GM12878 (cell line): Measurements from ENCODE around the gene B3GNT3. TPM values are rescaled to one million over a fixed set of nuclear protein-coding genes. Genes with fewer than 3 reads are reported as not detected.

Experiments used
- BACH1 ChIP-seq: fragments of 450-650 bp; IDR thresholded peaks from 2 replicates; pipeline ENCODE4 v1.6.1; 2017; ENCODE audit warnings: mild to moderate bottlenecking, borderline replicate concordance
- BCL11A ChIP-seq: IDR thresholded peaks from 2 replicates; pipeline ENCODE4 v1.6.1; 2011; ENCODE audit warnings: low read depth, low read length
- CEBPZ ChIP-seq: fragments of 150-350 bp; IDR thresholded peaks from 2 replicates; pipeline ENCODE4 v1.6.1; 2016; ENCODE audit warnings: low read depth, low read length
- E2F4 ChIP-seq: IDR thresholded peaks from 2 replicates; pipeline ENCODE4 v1.6.1; 2012; ENCODE audit warnings: low read depth, low read length, improper control_type of control experiment
- JUNB ChIP-seq: IDR thresholded peaks from 2 replicates; pipeline ENCODE4 v1.6.1; 2016; ENCODE audit warnings: antibody characterized with exemption, mild to moderate bottlenecking
- KDM1A ChIP-seq: fragments of 200-600 bp; sonication (generic); IDR thresholded peaks from 2 replicates; pipeline ENCODE4 v1.6.1; 2016; ENCODE audit warnings: borderline replicate concordance
- KLF5 ChIP-seq: fragments of 450-650 bp; IDR thresholded peaks from 2 replicates; pipeline ENCODE4 v1.6.1; 2014; ENCODE audit warnings: mild to moderate bottlenecking; ENCODE audit not compliant: partially characterized antibody
- MEF2B ChIP-seq: fragments of 450-650 bp; IDR thresholded peaks from 2 replicates; pipeline ENCODE4 v1.6.1; 2018; ENCODE audit warnings: mild to moderate bottlenecking, moderate library complexity; ENCODE audit not compliant: partially characterized antibody, poor library complexity, severe bottlenecking
- NBN ChIP-seq: fragments of 450-650 bp; IDR thresholded peaks from 2 replicates; pipeline ENCODE4 v1.6.1; 2016
- NFXL1 ChIP-seq: fragments of 450-650 bp; IDR thresholded peaks from 2 replicates; pipeline ENCODE4 v1.6.1; 2017; ENCODE audit warnings: antibody characterized with exemption, mild to moderate bottlenecking, borderline replicate concordance
- NFYA ChIP-seq: IDR thresholded peaks from 2 replicates; pipeline ENCODE4 v1.6.1; 2011; ENCODE audit warnings: low read depth, mild to moderate bottlenecking, low read length, improper control_type of control experiment, borderline replicate concordance
- NKRF ChIP-seq: fragments of 450-650 bp; conservative IDR thresholded peaks from 2 replicates; pipeline ENCODE4 v1.6.1; 2017; ENCODE audit warnings: mild to moderate bottlenecking, moderate library complexity
- NR2F1 ChIP-seq: fragments of 450-650 bp; conservative IDR thresholded peaks from 2 replicates; pipeline ENCODE4 v1.6.1; 2017; ENCODE audit warnings: mild to moderate bottlenecking
- PAX5 ChIP-seq: IDR thresholded peaks from 2 replicates; pipeline ENCODE4 v1.6.1; 2011; ENCODE audit warnings: low read depth, low read length, borderline replicate concordance
- PAX8 ChIP-seq: fragments of 450-650 bp; IDR thresholded peaks from 2 replicates; pipeline ENCODE4 v1.6.1; 2017; ENCODE audit warnings: mild to moderate bottlenecking, moderate library complexity
- PML ChIP-seq: IDR thresholded peaks from 2 replicates; pipeline ENCODE4 v1.6.1; 2012; ENCODE audit warnings: low read length, inconsistent platforms
- POLR2A ChIP-seq: IDR thresholded peaks from 2 replicates; pipeline ENCODE4 v1.6.1; 2011; ENCODE audit warnings: low read depth, mild to moderate bottlenecking, low read length
- PRDM15 ChIP-seq: fragments of 450-650 bp; formaldehyde crosslinking; IDR thresholded peaks from 2 replicates; pipeline ENCODE4 v1.4.0; 2020; ENCODE audit warnings: mild to moderate bottlenecking, moderate library complexity
- RUNX3 ChIP-seq: IDR thresholded peaks from 2 replicates; pipeline ENCODE4 v1.6.1; 2012; ENCODE audit warnings: low read length, inconsistent platforms
- SIN3A ChIP-seq: IDR thresholded peaks from 2 replicates; pipeline ENCODE4 v1.6.1; 2012; ENCODE audit warnings: low read depth, low read length, improper control_type of control experiment
- SMC3 ChIP-seq: IDR thresholded peaks from 2 replicates; pipeline ENCODE4 v1.6.1; 2011; ENCODE audit warnings: low read length, improper control_type of control experiment, borderline replicate concordance
- ZNF274 ChIP-seq: IDR thresholded peaks from one replicate; pipeline ENCODE4 v1.8.0; 2011; ENCODE audit not compliant: insufficient read length, insufficient read depth
- polyA plus RNA-seq, 11 experiments: library from polyadenylated mRNA; depleted of rRNA in 4 of 11; unstranded in 6 of 11; stranded (reverse) in 5 of 11; fragments of >200 nt; fragmentation: Nextera tagmentation in 4 of 11; fragmentation: Illumina TruSeq in 1 of 11; extraction: Ambion mirVana in 4 of 11; extraction: Trizol in 1 of 11; gene quantifications; 1 replicate in 1 of 11; 2 replicates in 10 of 11; pipeline versions ENCODE4 v1.2.1 to v1.2.3, GENCODE V29; 2011 to 2016; ENCODE audit warnings: inconsistent platforms in 2 of 11, missing spikeins in 2 of 11, low read depth in 1 of 11
- total RNA-seq, 4 experiments: library from RNA; depleted of rRNA in 3 of 4; stranded (reverse); fragments of >200 nt in 3 of 4; fragmentation: Illumina TruSeq in 1 of 4; extraction: Trizol in 1 of 4; gene quantifications; 2 replicates each; pipeline versions ENCODE4 v1.2.1 to v1.2.3, GENCODE V29; 2013 to 2021

The B3GNT3 gene
- total and polyA plus RNA-seq, 10 of the 15 experiments (the other 5 are each of a cell fraction or from before 2014, with no cell fraction given): not detected

GRCh38 chr19:17775991-17776803 lies 18.7 kb upstream of the B3GNT3 start (continued):
- TF ChIP-seq PRDM15 (CRISPR knock-in tag) (no peak), BCL11A (peak; percentile 83), BACH1 (peak; percentile 61; the same call in 1 of the 2 replicates), CEBPZ (no peak), SMC3 (no peak), POLR2A (peak; percentile 32; the same call in 1 of the 2 replicates), JUNB (peak; percentile 61), PAX5 (peak; percentile 99), NKRF (no peak), E2F4 (no peak), NFXL1 (no peak), PAX8 (no peak), MEF2B (peak; percentile 84), ZNF274 (no peak), RUNX3 (peak; percentile 91), PML (peak; percentile 73; the same call in 1 of the 2 replicates), SIN3A (no peak), KLF5 (peak; percentile 67), KDM1A (no peak), NFYA (no peak), NBN (peak; percentile 97), NR2F1 (peak; percentile 98)
